ENCODE results near the gene GPR27. TPM values are rescaled to one million over a fixed set of nuclear protein-coding genes. Genes with fewer than 3 reads are reported as not detected.

Gene GPR27
- total RNA-seq, 2 donors from 2014 or later = 11.2 to 29.1 TPM

DNA sequence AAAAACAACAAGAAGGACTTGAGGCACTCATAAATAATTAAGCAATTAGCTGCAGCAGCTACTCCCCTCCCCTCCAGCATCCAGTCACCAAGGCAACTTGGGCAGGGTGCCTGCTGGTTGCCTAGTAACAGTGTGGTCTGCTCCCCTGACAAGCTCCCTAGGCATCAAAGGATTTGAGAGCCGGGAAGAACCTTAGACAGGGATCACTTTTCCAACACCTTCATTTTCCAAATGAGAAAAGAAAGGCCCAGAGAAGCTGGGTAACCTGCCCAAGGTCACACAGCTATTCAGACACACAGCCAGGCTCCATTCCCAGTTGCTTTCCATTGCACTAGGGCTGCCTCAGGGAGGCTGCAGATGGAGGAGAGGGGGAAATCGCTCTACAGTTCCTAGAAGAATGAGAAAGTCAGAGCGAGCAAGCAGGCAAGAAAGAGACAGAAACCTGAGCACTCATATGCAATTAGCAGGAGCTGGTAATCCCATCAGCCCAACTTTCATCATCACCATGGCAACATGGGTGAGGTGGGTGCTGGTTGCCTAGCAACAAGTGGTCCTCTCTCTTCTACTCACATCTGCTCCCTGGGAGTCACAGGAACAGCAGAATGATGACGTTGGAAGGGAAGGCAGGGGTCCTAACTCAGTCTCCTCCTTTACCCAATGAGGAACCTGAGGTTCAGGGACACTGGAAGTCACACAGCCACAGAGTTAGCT lies 24.9 kb upstream of the GPR27 start:
- no peaks in the 10 kb centered on the region for H3K27me3 ChIP-seq (replicated peaks; ENCODE audit: insufficient read depth)
- no peaks in the 10 kb centered on the region for H3K4me1 ChIP-seq (replicated peaks)
- intact Hi-C loops (cut with DNase I) = loop anchor here (5.0 to 10.0 kb wide), 2 partner anchors 226 to 1094 kb away; no protein-coding TSS in a partner anchor
- no peak overlapping the region for H3K4me3 ChIP-seq
- H3K36me3 ChIP-seq = no peaks in the 10 kb centered on the region
- WGBS = 63% methylated on average over 4 of the region's 4 CpGs
- H3K27ac ChIP-seq = no peak overlapping the region
- H3K9me3 ChIP-seq = no peaks in the 10 kb centered on the region
- TF ChIP-seq, protein P1, sequence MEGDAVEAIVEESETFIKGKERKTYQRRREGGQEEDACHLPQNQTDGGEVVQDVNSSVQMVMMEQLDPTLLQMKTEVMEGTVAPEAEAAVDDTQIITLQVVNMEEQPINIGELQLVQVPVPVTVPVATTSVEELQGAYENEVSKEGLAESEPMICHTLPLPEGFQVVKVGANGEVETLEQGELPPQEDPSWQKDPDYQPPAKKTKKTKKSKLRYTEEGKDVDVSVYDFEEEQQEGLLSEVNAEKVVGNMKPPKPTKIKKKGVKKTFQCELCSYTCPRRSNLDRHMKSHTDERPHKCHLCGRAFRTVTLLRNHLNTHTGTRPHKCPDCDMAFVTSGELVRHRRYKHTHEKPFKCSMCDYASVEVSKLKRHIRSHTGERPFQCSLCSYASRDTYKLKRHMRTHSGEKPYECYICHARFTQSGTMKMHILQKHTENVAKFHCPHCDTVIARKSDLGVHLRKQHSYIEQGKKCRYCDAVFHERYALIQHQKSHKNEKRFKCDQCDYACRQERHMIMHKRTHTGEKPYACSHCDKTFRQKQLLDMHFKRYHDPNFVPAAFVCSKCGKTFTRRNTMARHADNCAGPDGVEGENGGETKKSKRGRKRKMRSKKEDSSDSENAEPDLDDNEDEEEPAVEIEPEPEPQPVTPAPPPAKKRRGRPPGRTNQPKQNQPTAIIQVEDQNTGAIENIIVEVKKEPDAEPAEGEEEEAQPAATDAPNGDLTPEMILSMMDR (IDR thresholded peaks at IDR 0.05) = no peak
- no peak for TF ChIP-seq POLR2AphosphoS5 (IDR thresholded peaks at IDR 0.05)
- no peak for TF ChIP-seq POLR2A (IDR thresholded peaks at IDR 0.05)
- DNase-seq (ENCODE audit: low spot score) = no peak

- Histone ChIP-seq H3K36me3 (no peaks in the 10 kb centered on the region), H3K4me3 (no peak overlapping the region), H3K9me3 (no peaks in the 10 kb centered on the region), H3K27me3 (replicated peaks; ENCODE audit: insufficient read depth) (no peaks in the 10 kb centered on the region), H3K27ac (no peak overlapping the region), H3K4me1 (replicated peaks) (no peaks in the 10 kb centered on the region)
- WGBS = 91% methylated on average over 4 of the region's 4 CpGs
- intact Hi-C loops (cut with DNase I) = no loop called here
- no peak for DNase-seq (ENCODE audit: low spot score)
- TF ChIP-seq POLR2AphosphoS5 (IDR thresholded peaks at IDR 0.05) (no peak), POLR2A (IDR thresholded peaks at IDR 0.05) (no peak)
- TF ChIP-seq, protein P1 (IDR thresholded peaks at IDR 0.05) = no peak
Measured at GRCh38 chr3:71732637-71733036, 21.0 kb upstream of the GPR27 start.

GRCh38 chr3:71733319-71733718 lies 20.3 kb upstream of the GPR27 start:
- 92% methylated on average over 2 of the region's 2 CpGs for WGBS
- H3K27ac ChIP-seq = no peak overlapping the region
- no peaks in the 10 kb centered on the region for H3K9me3 ChIP-seq
- DNase-seq (ENCODE audit: low spot score) = no peak
- no peaks in the 10 kb centered on the region for H3K36me3 ChIP-seq
- TF ChIP-seq, protein P1 (IDR thresholded peaks at IDR 0.05) = no peak
- H3K27me3 ChIP-seq (replicated peaks; ENCODE audit: insufficient read depth) = no peaks in the 10 kb centered on the region
- no peak overlapping the region for H3K4me3 ChIP-seq
- H3K4me1 ChIP-seq (replicated peaks) = no peaks in the 10 kb centered on the region
- intact Hi-C loops (cut with DNase I) = no loop called here

- intact Hi-C loops (cut with DNase I) = no loop called here
- TF ChIP-seq POLR2AphosphoS5 (IDR thresholded peaks at IDR 0.05) (no peak), POLR2A (IDR thresholded peaks at IDR 0.05) (no peak)
- TF ChIP-seq, protein P1 (IDR thresholded peaks at IDR 0.05) = no peak
- WGBS = 53% methylated on average over 1 of the region's 1 CpG
Measured at GRCh38 chr3:71734881-71735280, 18.8 kb upstream of the GPR27 start.

GRCh38 chr3:71742621-71743020 lies 11.0 kb upstream of the GPR27 start:
- Histone ChIP-seq H3K36me3 (no peaks in the 10 kb centered on the region), H3K4me1 (replicated peaks) (no peaks in the 10 kb centered on the region), H3K9me3 (no peaks in the 10 kb centered on the region), H3K27ac (no peak overlapping the region), H3K27me3 (replicated peaks; ENCODE audit: insufficient read depth) (no peaks in the 10 kb centered on the region), H3K4me3 (no peak overlapping the region)
- TF ChIP-seq POLR2AphosphoS5 (IDR thresholded peaks at IDR 0.05) = no peak
- no peak for TF ChIP-seq POLR2A (IDR thresholded peaks at IDR 0.05)
- TF ChIP-seq, protein P1 (IDR thresholded peaks at IDR 0.05) = no peak
- intact Hi-C loops (cut with DNase I) = no loop called here
- no peak for DNase-seq (ENCODE audit: low spot score)
- 100% methylated on average over 1 of the region's 1 CpG for WGBS

More at GRCh38 chr3:71734881-71735280, 18.8 kb upstream of the GPR27 start:
- H3K36me3 ChIP-seq = no peaks in the 10 kb centered on the region
- H3K27ac ChIP-seq = no peak overlapping the region
- H3K27me3 ChIP-seq (replicated peaks; ENCODE audit: insufficient read depth) = no peaks in the 10 kb centered on the region
- no peaks in the 10 kb centered on the region for H3K4me1 ChIP-seq (replicated peaks)
- no peak for DNase-seq (ENCODE audit: low spot score)
- H3K9me3 ChIP-seq = no peaks in the 10 kb centered on the region
- H3K4me3 ChIP-seq = no peak overlapping the region

Measured in prostate gland (tissue), 2 donors.